ENCODE measurements around the gene KCNN3. TPM values are rescaled to one million over a fixed set of nuclear protein-coding genes. Genes with fewer than 3 reads are reported as not detected.

The KCNN3 gene
- total RNA-seq, 1 experiment from 2014 or later, result 0.73 TPM

- H3K4me3 ChIP-seq (ENCODE audit: low read depth, low read length, poor library complexity, severe bottlenecking), result no peak overlapping the region
- BruUV-seq (replicated peaks), result no TSS peak
- H3K9me3 ChIP-seq (ENCODE audit: low read depth, low read length, poor library complexity, severe bottlenecking), result no peaks in the 10 kb centered on the region
- ChIA-PET CTCF (no interaction called here), POLR2A (ENCODE audit: low non-redundant PET) (no interaction called here)
- intact Hi-C loops (cut with micrococcal nuclease; ENCODE audit: unreplicated experiment), result no loop called here
- no peak overlapping the region for H3K27ac ChIP-seq (ENCODE audit: low read depth, low read length, poor library complexity, severe bottlenecking)
- H3K4me1 ChIP-seq (ENCODE audit: insufficient read depth, low read length, poor library complexity, severe bottlenecking), result no peaks in the 10 kb centered on the region
- no peak for DNase-seq (ENCODE audit: low spot score)
- TF ChIP-seq, protein P1, sequence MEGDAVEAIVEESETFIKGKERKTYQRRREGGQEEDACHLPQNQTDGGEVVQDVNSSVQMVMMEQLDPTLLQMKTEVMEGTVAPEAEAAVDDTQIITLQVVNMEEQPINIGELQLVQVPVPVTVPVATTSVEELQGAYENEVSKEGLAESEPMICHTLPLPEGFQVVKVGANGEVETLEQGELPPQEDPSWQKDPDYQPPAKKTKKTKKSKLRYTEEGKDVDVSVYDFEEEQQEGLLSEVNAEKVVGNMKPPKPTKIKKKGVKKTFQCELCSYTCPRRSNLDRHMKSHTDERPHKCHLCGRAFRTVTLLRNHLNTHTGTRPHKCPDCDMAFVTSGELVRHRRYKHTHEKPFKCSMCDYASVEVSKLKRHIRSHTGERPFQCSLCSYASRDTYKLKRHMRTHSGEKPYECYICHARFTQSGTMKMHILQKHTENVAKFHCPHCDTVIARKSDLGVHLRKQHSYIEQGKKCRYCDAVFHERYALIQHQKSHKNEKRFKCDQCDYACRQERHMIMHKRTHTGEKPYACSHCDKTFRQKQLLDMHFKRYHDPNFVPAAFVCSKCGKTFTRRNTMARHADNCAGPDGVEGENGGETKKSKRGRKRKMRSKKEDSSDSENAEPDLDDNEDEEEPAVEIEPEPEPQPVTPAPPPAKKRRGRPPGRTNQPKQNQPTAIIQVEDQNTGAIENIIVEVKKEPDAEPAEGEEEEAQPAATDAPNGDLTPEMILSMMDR (conservative IDR thresholded peaks at IDR 0.05; ENCODE audit: low read depth, low read length), result no peak
- TF ChIP-seq EZH2 (IDR thresholded peaks at IDR 0.05; ENCODE audit: borderline replicate concordance, low read depth, low read length, poor library complexity, severe bottlenecking), result no peak
- H3K27me3 ChIP-seq (replicated peaks; ENCODE audit: insufficient read depth, low read depth, low read length, poor library complexity), result no peaks in the 10 kb centered on the region
- no peaks in the 10 kb centered on the region for H3K36me3 ChIP-seq (ENCODE audit: insufficient read depth, low read length, poor library complexity, severe bottlenecking)
These were observed 8.4 kb downstream of the KCNN3 start for GRCh38 chr1:154861607-154862094.

- Histone ChIP-seq H3K4me3 (ENCODE audit: low read depth, low read length, poor library complexity, severe bottlenecking) (no peak overlapping the region), H3K36me3 (ENCODE audit: insufficient read depth, low read length, poor library complexity, severe bottlenecking) (no peaks in the 10 kb centered on the region), H3K4me1 (ENCODE audit: insufficient read depth, low read length, poor library complexity, severe bottlenecking) (peaks cover 8% of the 10 kb centered on the region), H3K9me3 (ENCODE audit: low read depth, low read length, poor library complexity, severe bottlenecking) (no peaks in the 10 kb centered on the region), H3K27ac (ENCODE audit: low read depth, low read length, poor library complexity, severe bottlenecking) (no peak overlapping the region), H3K27me3 (replicated peaks; ENCODE audit: insufficient read depth, low read depth, low read length, poor library complexity) (no peaks in the 10 kb centered on the region)
- BruUV-seq (replicated peaks), result no TSS peak
- CTCF ChIA-PET, result no interaction called here
- DNase-seq (ENCODE audit: low spot score), result no peak
- intact Hi-C loops (cut with micrococcal nuclease; ENCODE audit: unreplicated experiment), result no loop called here
- no peak for TF ChIP-seq EZH2 (IDR thresholded peaks at IDR 0.05; ENCODE audit: borderline replicate concordance, low read depth, low read length, poor library complexity, severe bottlenecking)
- POLR2A ChIA-PET (ENCODE audit: low non-redundant PET), result no interaction called here
These were observed 9.8 kb downstream of the KCNN3 start for GRCh38 chr1:154860156-154860870.

GRCh38 chr1:154859786-154860155, 10.3 kb downstream of the KCNN3 start:
- TF ChIP-seq EZH2 (IDR thresholded peaks at IDR 0.05; ENCODE audit: borderline replicate concordance, low read depth, low read length, poor library complexity, severe bottlenecking), result no peak
- TF ChIP-seq, protein P1 (conservative IDR thresholded peaks at IDR 0.05; ENCODE audit: low read depth, low read length), result no peak
- no TSS peak for BruUV-seq (replicated peaks)
- ChIA-PET CTCF (no interaction called here), POLR2A (ENCODE audit: low non-redundant PET) (no interaction called here)
- no peaks in the 10 kb centered on the region for H3K27me3 ChIP-seq (replicated peaks; ENCODE audit: insufficient read depth, low read depth, low read length, poor library complexity)
- intact Hi-C loops (cut with micrococcal nuclease; ENCODE audit: unreplicated experiment), result no loop called here
- H3K9me3 ChIP-seq (ENCODE audit: low read depth, low read length, poor library complexity, severe bottlenecking), result no peaks in the 10 kb centered on the region
- no peaks in the 10 kb centered on the region for H3K36me3 ChIP-seq (ENCODE audit: insufficient read depth, low read length, poor library complexity, severe bottlenecking)
- H3K4me3 ChIP-seq (ENCODE audit: low read depth, low read length, poor library complexity, severe bottlenecking), result no peak overlapping the region
- no peak overlapping the region for H3K27ac ChIP-seq (ENCODE audit: low read depth, low read length, poor library complexity, severe bottlenecking)
- peaks cover 8% of the 10 kb centered on the region for H3K4me1 ChIP-seq (ENCODE audit: insufficient read depth, low read length, poor library complexity, severe bottlenecking)
- no peak for DNase-seq (ENCODE audit: low spot score)
